Heart left ventricle (tissue), 16 donors: ENCODE results near the gene HSD3B7. TPM values are rescaled to one million over a fixed set of nuclear protein-coding genes. Genes with fewer than 3 reads are reported as not detected.

Source experiments
- ATAC-seq, 4 donors: fragments of 200-7000 bp; cut with Tn5 transposase; one replicate each; pipeline ENCODE4 v1.9.1; 2020 to 2022; ENCODE audit warnings: moderate library complexity in 4 of 4, mild to moderate bottlenecking in 3 of 4, moderate number of reproducible peaks in 1 of 4
- DNase-seq, 5 donors: peaks; one replicate each; pipeline ENCODE4 v3.0.0-alpha.2; 2020
- H3K27ac ChIP-seq, 12 donors: fragments of 200-600 bp; sonication (generic) in 4 of 12; one replicate each; pipeline versions ENCODE4 v1.5.0 to v1.8.0; 2016 to 2022; ENCODE audit warnings: mild to moderate bottlenecking in 2 of 12
- H3K27me3 ChIP-seq, 9 donors: fragments of 200-600 bp; sonication (generic) in 2 of 9; one replicate each; pipeline versions ENCODE4 v1.5.1 to v1.8.0; 2016 to 2022; ENCODE audit warnings: mild to moderate bottlenecking in 3 of 9
- H3K36me3 ChIP-seq, 9 donors: fragments of 200-600 bp; sonication (generic) in 2 of 9; one replicate each; pipeline versions ENCODE4 v1.5.0 to v1.8.0; 2018 to 2022; ENCODE audit warnings: mild to moderate bottlenecking in 2 of 9
- H3K4me1 ChIP-seq, 12 donors: fragments of 200-600 bp; sonication (generic) in 4 of 12; one replicate each; pipeline versions ENCODE4 v1.5.0 to v1.8.0; 2016 to 2022; ENCODE audit warnings: mild to moderate bottlenecking in 3 of 12
- H3K4me3 ChIP-seq, 12 donors: fragments of 200-600 bp; sonication (generic) in 4 of 12; one replicate each; pipeline versions ENCODE4 v1.5.0 to v1.8.0; 2017 to 2022; ENCODE audit warnings: mild to moderate bottlenecking in 9 of 12, moderate library complexity in 4 of 12
- H3K9me3 ChIP-seq, 12 donors: fragments of 200-600 bp; sonication (generic) in 4 of 12; one replicate each; pipeline versions ENCODE4 v1.5.0 to v1.8.0; 2016 to 2022; ENCODE audit warnings: mild to moderate bottlenecking in 1 of 12
- CTCF ChIP-seq, 12 donors: fragments of 200-600 bp; sonication (generic) in 4 of 12; IDR thresholded peaks; one replicate each; pipeline versions ENCODE4 v1.5.0 to v1.8.0; 2018 to 2022; ENCODE audit warnings: antibody characterized with exemption in 12 of 12, mild to moderate bottlenecking in 5 of 12
- POLR2A ChIP-seq, 2 donors: fragments of 450-650 bp; IDR thresholded peaks; one replicate each; pipeline ENCODE4 v1.6.1; 2017; ENCODE audit warnings: antibody characterized with exemption in 2 of 2, mild to moderate bottlenecking in 2 of 2, moderate library complexity in 2 of 2
- WGBS, 4 donors: extraction: QIAGEN DNeasy Blood & Tissue Kit in 2 of 4; methylation state at CpG; one replicate each; pipeline versions ENCODE4 v1.1.5 to v1.1.7; 2013 to 2018; 5-methylcytosine and 5-hydroxymethylcytosine counted together
- intact Hi-C, 10 donors: fragments of 100-400 bp; cut with DNase I; formaldehyde crosslinking; loops; one replicate each; pipeline versions ENCODE4 v1.11.1 to v1.14.2; 2022
- polyA plus RNA-seq, 2 donors: library from polyadenylated mRNA; stranded (reverse); fragments of 200-250 nt; gene quantifications; one replicate each; pipeline ENCODE4 v1.2.3, GENCODE V29; 2013
- total RNA-seq, 9 donors: library from RNA; depleted of rRNA in 2 of 9; stranded (reverse); fragments of >200 nt in 2 of 9; fragmentation: NEBNext Ultra II Directional in 3 of 9; extraction: Animal tissue kit (Norgen Biotek cat#: 25700) in 3 of 9; gene quantifications; one replicate each; pipeline versions ENCODE4 v1.1.0 to v1.2.4, GENCODE V29; 2016 to 2023
- donor health status: ischemic (EF 13 %, LVEDD 7.1; RV severe dilation, severe dysfunction).
- donor health status: healthy with polysubstance abuse.
- donor health status: DM: no; HTN: yes; CAD: no.
- donor health status: DM: no; HTN: no; CAD: no.
- donor health status: ischemic (EF 25% LVEDD 6.9; RV normal size, moderate dysfunction).
- donor health status: ischemic (EF 25% LVEDD 5.7; RV mildly dilated, moderate dysfunction).
- donor health status: healthy.
- donor health status: DM: yes; HTN: yes; CAD: no.
- donor health status: ischemic (EF 35%, LVEDD 5.7; RV mildly dilated, moderate dysfunction).
- donor health status: nonischemic (EF 11% LVEDD 7.7; RV severe dilation, severe dysfunction).
- donor health status: DM: yes; HTN: yes; CAD: no.
- donor health status: PGD.
- donor health status: ischemic (EF 29% LVEDD 5.4; RV normal size, mild dysfunction).
- donor health status: nonischemic (EF 23%, LVEDD 6.1; RV moderate dilation, normal function).

The HSD3B7 gene
- total and polyA plus RNA-seq, 11 donors, result 3.8 to 27.2 (median 7.1) TPM

DNA sequence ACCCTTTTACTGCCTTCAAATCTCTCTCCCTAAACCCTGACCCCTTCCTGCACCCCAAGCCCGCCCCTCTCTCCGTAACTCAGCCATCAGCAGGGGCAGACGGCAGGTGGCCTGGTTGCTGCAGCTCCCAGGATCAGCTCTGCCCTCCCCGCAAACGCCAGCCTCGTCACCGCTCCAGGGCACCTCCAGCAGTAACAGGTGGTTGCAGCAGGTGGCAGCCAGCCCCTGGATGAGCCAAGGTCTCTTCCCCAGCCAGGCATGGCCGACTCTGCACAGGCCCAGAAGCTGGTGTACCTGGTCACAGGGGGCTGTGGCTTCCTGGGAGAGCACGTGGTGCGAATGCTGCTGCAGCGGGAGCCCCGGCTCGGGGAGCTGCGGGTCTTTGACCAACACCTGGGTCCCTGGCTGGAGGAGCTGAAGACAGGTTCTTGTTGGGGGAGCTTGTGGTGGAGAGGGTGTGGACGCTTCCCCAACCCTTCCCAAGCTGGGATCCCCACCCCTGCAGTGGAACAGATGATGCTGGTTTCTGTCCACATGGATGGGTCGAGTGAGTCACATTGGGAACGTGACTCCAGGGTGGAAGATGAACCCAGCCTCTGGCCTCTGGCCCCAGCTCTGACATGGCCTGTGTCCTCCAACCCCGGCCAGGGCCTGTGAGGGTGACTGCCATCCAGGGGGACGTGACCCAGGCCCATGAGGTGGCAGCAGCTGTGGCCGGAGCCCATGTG, 558 bp downstream of the HSD3B7 start:
- DNase-seq (peak in 1 of 5 donors; percentile 54), ATAC-seq (peak; percentile 9 to 41 (median 33))
- H3K4me1 ChIP-seq, result peaks cover 0 to 21% (median 11%) of the 10 kb centered on the region in 12 donors
- no peaks in the 10 kb centered on the region for H3K27me3 ChIP-seq
- TF ChIP-seq POLR2A (IDR thresholded peaks at IDR 0.05) (no peak), CTCF (IDR thresholded peaks at IDR 0.05) (no peak)
- intact Hi-C loops, result loop anchor here in 9 of 10 donors (1.0 to 10.0 kb wide), 20 partner anchors 47 to 889 kb away; partner anchors contain the start of genes ZNF843 (in 5 of the 9), VKORC1 (in 3 of the 9), ZNF646 (in 3 of the 9) and ZNF668 (in 3 of the 9)
- H3K4me3 ChIP-seq, result peak overlapping the region in 11 of 12 donors; percentile 24 to 79 (median 61)
- peak overlapping the region in 10 of 12 donors; percentile 26 to 82 (median 66) for H3K27ac ChIP-seq
- peaks cover 0 to 56% (median 31%) of the 10 kb centered on the region in 9 donors for H3K36me3 ChIP-seq
- WGBS, 4 donors, result 41 to 65% (median 55%) methylated on average over 12 to 20 of the region's 20 CpGs
- no peaks in the 10 kb centered on the region for H3K9me3 ChIP-seq

DNA sequence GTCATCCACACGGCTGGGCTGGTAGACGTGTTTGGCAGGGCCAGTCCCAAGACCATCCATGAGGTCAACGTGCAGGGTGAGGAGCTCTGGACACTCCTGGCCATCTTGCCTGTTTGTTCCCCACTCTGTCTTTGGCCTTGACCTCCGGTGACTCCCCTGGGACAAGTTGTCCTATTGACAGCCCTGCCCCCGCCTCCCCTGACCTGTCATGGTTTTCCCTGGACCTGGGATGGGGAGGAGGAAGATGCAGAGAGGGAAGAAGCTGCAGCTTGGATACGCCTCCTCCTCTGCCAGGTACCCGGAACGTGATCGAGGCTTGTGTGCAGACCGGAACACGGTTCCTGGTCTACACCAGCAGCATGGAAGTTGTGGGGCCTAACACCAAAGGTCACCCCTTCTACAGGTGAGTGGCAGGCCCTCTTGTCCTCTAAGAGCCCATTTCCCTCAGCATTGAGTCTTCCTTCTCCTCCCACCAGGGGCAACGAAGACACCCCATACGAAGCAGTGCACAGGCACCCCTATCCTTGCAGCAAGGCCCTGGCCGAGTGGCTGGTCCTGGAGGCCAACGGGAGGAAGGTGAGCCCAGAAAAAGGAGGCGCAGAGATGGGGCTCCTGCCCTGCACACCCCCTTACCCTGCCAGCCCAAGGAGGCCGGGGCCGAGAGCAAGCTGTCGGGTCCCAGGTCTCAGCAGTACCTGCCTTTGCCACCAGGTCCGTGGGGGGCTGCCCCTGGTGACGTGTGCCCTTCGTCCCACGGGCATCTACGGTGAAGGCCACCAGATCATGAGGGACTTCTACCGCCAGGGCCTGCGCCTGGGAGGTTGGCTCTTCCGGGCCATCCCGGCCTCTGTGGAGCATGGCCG, 1.4 kb downstream of the HSD3B7 start:
- ATAC-seq (no peak), DNase-seq (no peak)
- WGBS, 4 donors, result 87 to 92% (median 92%) methylated on average over 24 to 29 of the region's 29 CpGs
- peaks cover 0 to 21% (median 11%) of the 10 kb centered on the region in 12 donors for H3K4me1 ChIP-seq
- H3K36me3 ChIP-seq, result peaks cover 0 to 48% (median 23%) of the 10 kb centered on the region in 9 donors
- H3K4me3 ChIP-seq, result peak overlapping the region in 4 of 12 donors; percentile 61 to 63 (median 62)
- peak overlapping the region in 1 of 12 donors; percentile 82 for H3K27ac ChIP-seq
- H3K27me3 ChIP-seq, result no peaks in the 10 kb centered on the region
- no peak for TF ChIP-seq CTCF (IDR thresholded peaks at IDR 0.05)
- TF ChIP-seq POLR2A (IDR thresholded peaks at IDR 0.05), result no peak
- no peaks in the 10 kb centered on the region for H3K9me3 ChIP-seq
- intact Hi-C loops, result loop anchor here in 9 of 10 donors (5.0 to 10.0 kb wide), 15 partner anchors 46 to 888 kb away; partner anchors contain the start of genes VKORC1 (in 3 of the 9), ZNF646 (in 3 of the 9), ZNF668 (in 3 of the 9) and ZNF267 (in 2 of the 9)

DNA sequence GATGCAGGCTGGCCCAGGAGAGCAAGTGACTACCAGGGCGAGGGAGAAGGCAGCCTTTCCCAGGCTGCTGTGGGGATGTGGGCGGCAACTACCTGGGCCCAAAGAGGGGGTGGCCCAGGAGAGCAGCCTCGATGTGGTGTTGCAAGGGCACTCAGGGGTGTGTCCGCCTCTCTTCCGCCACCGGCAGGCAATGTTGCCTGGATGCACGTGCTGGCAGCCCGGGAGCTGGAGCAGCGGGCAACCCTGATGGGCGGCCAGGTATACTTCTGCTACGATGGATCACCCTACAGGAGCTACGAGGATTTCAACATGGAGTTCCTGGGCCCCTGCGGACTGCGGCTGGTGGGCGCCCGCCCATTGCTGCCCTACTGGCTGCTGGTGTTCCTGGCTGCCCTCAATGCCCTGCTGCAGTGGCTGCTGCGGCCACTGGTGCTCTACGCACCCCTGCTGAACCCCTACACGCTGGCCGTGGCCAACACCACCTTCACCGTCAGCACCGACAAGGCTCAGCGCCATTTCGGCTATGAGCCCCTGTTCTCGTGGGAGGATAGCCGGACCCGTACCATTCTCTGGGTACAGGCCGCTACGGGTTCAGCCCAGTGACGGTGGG, 2.7 kb downstream of the HSD3B7 start:
- Histone ChIP-seq H3K36me3 (peaks cover 0 to 36% (median 15%) of the 10 kb centered on the region in 9 donors), H3K9me3 (no peaks in the 10 kb centered on the region), H3K4me3 (no peak overlapping the region), H3K27me3 (no peaks in the 10 kb centered on the region), H3K4me1 (peaks cover 0 to 21% (median 11%) of the 10 kb centered on the region in 12 donors), H3K27ac (no peak overlapping the region)
- WGBS, 4 donors, result 94 to 95% (median 94%) methylated on average over 13 to 30 of the region's 30 CpGs
- TF ChIP-seq POLR2A (IDR thresholded peaks at IDR 0.05), result no peak
- no peak for TF ChIP-seq CTCF (IDR thresholded peaks at IDR 0.05)
- intact Hi-C loops, result loop anchor here in 9 of 10 donors (5.0 to 10.0 kb wide), 15 partner anchors 45 to 887 kb away; partner anchors contain the start of genes VKORC1 (in 3 of the 9), ZNF646 (in 3 of the 9), ZNF668 (in 3 of the 9) and ZNF267 (in 2 of the 9)
- no peak for DNase-seq
- no peak for ATAC-seq
